ENCODE data around the gene ILKAP.

The ILKAP gene

DNA sequence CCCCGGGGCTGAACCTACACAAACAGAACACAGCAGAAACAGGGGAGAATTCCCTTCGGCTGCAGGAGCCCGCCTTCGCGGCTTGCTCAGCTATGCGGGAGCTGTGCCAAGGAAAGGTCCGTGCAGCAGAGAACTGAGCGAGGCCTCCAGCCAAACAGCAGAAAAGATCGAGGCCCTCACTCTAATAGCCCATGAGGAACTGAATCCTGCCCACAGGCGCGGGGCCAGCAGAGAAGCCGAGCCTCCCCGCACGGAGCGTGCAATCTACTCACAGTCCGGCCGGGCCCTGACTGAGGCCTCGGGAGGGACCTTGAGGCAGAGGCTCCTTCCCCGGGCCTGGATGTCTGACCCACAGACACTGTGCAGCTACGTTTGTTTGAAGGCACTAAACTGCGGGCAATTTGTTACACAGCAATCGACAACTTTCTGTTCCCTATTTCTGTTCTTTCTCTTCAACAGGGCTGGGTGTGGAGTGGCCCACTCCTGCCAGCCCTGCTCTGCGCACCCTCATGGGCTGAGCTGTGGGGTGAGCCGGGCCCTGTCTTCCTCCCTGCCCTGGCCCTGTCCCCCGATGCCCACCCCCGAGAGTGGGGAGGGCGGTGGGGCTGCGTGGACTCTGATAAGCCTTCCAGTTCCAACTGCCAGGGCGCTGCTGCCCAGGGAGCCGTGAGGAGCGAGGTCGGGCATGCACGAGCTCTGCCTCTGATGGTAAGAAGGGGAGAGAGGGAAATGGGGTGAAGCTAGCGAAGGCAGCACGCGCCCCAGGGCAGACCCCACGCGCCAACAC, 22.6 kb upstream of the ILKAP start:
- DNase-seq (ENCODE audit: low read depth in 1 of 2, low spot score in 1 of 2), result no peak
- no peaks in the 10 kb centered on the region for H3K27me3 ChIP-seq (ENCODE audit: insufficient read depth, poor library complexity, severe bottlenecking)
- no peak overlapping the region for H3K4me3 ChIP-seq (replicated peaks; ENCODE audit: insufficient read depth, low read length)
- TF ChIP-seq GABPA (IDR thresholded peaks at IDR 0.05; ENCODE audit: low read depth) (no peak), SPI1 (IDR thresholded peaks at IDR 0.05; ENCODE audit: borderline replicate concordance, low read depth) (no peak), POLR2AphosphoS5 (IDR thresholded peaks at IDR 0.05; ENCODE audit: low read depth) (no peak)
- TF ChIP-seq, protein P1, sequence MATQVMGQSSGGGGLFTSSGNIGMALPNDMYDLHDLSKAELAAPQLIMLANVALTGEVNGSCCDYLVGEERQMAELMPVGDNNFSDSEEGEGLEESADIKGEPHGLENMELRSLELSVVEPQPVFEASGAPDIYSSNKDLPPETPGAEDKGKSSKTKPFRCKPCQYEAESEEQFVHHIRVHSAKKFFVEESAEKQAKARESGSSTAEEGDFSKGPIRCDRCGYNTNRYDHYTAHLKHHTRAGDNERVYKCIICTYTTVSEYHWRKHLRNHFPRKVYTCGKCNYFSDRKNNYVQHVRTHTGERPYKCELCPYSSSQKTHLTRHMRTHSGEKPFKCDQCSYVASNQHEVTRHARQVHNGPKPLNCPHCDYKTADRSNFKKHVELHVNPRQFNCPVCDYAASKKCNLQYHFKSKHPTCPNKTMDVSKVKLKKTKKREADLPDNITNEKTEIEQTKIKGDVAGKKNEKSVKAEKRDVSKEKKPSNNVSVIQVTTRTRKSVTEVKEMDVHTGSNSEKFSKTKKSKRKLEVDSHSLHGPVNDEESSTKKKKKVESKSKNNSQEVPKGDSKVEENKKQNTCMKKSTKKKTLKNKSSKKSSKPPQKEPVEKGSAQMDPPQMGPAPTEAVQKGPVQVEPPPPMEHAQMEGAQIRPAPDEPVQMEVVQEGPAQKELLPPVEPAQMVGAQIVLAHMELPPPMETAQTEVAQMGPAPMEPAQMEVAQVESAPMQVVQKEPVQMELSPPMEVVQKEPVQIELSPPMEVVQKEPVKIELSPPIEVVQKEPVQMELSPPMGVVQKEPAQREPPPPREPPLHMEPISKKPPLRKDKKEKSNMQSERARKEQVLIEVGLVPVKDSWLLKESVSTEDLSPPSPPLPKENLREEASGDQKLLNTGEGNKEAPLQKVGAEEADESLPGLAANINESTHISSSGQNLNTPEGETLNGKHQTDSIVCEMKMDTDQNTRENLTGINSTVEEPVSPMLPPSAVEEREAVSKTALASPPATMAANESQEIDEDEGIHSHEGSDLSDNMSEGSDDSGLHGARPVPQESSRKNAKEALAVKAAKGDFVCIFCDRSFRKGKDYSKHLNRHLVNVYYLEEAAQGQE (IDR thresholded peaks at IDR 0.05; ENCODE audit: insufficient replicate concordance, low read depth), result no peak
- TF ChIP-seq, protein P2, sequence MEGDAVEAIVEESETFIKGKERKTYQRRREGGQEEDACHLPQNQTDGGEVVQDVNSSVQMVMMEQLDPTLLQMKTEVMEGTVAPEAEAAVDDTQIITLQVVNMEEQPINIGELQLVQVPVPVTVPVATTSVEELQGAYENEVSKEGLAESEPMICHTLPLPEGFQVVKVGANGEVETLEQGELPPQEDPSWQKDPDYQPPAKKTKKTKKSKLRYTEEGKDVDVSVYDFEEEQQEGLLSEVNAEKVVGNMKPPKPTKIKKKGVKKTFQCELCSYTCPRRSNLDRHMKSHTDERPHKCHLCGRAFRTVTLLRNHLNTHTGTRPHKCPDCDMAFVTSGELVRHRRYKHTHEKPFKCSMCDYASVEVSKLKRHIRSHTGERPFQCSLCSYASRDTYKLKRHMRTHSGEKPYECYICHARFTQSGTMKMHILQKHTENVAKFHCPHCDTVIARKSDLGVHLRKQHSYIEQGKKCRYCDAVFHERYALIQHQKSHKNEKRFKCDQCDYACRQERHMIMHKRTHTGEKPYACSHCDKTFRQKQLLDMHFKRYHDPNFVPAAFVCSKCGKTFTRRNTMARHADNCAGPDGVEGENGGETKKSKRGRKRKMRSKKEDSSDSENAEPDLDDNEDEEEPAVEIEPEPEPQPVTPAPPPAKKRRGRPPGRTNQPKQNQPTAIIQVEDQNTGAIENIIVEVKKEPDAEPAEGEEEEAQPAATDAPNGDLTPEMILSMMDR (IDR thresholded peaks at IDR 0.05; ENCODE audit: insufficient read depth, low read length), result no peak
- no peak overlapping the region for H3K27ac ChIP-seq (replicated peaks)

DNA sequence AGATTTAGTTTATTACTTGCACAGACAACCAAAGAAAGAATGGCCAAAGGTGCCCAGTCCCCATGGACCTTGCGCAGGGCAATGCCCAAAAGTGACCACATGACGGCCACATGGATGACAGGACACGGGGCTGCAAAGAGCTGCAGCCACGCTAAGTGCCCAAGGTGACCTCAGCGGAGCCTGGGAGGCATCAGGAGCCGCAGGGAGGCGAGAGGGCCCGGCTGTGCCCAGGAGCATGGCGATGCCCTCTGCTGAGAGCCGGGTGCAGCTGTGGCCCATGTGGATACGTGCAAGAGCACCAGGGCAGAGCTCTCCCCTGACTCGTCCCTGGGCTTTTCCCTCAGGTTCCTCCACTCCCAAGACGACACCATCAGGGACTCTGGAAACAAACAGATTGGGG, 21.6 kb upstream of the ILKAP start:
- H3K27me3 ChIP-seq (ENCODE audit: insufficient read depth, poor library complexity, severe bottlenecking), result no peaks in the 10 kb centered on the region
- TF ChIP-seq SPI1 (IDR thresholded peaks at IDR 0.05; ENCODE audit: borderline replicate concordance, low read depth), result no peak
- H3K27ac ChIP-seq (replicated peaks), result no peak overlapping the region
- DNase-seq (ENCODE audit: low read depth in 1 of 2, low spot score in 1 of 2), result no peak
- no peak overlapping the region for H3K4me3 ChIP-seq (replicated peaks; ENCODE audit: insufficient read depth, low read length)

DNA sequence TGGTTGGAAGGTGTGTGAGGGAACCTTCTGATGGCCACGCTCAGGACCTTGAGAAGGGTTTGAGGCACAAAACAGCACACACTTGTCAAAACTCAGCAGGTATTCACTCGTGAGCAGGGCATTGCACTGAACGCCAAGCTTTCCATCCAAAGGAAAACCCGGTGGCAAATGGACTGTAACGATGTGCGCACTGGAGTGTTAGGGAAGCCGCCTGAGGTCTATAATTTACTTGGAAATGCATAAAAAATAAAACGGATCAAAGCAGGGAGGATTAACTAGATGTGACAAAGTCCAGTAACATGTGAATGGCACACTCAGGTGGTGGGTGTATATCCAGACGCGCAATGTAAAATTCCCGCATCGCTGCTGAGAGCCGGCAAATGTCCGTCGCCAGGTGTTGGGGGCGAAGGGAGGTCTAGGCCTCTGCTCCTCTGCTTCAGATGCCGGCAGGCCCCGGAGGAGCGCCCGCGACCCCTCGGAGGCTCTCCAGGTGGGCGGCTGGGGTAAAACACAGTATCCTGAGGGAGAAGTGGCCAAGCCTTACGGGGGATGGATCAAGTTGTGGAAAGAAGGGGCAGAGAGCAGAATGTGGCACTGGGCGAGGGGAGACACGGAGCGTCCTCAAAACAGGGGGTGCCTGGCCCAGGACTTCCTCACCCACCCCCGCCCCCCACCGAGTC, 21.0 kb upstream of the ILKAP start:
- Histone ChIP-seq H3K27me3 (ENCODE audit: insufficient read depth, poor library complexity, severe bottlenecking) (no peaks in the 10 kb centered on the region), H3K4me3 (replicated peaks; ENCODE audit: insufficient read depth, low read length) (no peak overlapping the region), H3K27ac (replicated peaks) (no peak overlapping the region)
- TF ChIP-seq GABPA (IDR thresholded peaks at IDR 0.05; ENCODE audit: low read depth) (no peak), POLR2AphosphoS5 (IDR thresholded peaks at IDR 0.05; ENCODE audit: low read depth) (no peak), SPI1 (IDR thresholded peaks at IDR 0.05; ENCODE audit: borderline replicate concordance, low read depth) (no peak)
- TF ChIP-seq, protein P2 (IDR thresholded peaks at IDR 0.05; ENCODE audit: insufficient read depth, low read length), result no peak
- TF ChIP-seq, protein P1 (IDR thresholded peaks at IDR 0.05; ENCODE audit: insufficient replicate concordance, low read depth), result no peak
- no peak for DNase-seq (ENCODE audit: low read depth in 1 of 2, low spot score in 1 of 2)

DNA sequence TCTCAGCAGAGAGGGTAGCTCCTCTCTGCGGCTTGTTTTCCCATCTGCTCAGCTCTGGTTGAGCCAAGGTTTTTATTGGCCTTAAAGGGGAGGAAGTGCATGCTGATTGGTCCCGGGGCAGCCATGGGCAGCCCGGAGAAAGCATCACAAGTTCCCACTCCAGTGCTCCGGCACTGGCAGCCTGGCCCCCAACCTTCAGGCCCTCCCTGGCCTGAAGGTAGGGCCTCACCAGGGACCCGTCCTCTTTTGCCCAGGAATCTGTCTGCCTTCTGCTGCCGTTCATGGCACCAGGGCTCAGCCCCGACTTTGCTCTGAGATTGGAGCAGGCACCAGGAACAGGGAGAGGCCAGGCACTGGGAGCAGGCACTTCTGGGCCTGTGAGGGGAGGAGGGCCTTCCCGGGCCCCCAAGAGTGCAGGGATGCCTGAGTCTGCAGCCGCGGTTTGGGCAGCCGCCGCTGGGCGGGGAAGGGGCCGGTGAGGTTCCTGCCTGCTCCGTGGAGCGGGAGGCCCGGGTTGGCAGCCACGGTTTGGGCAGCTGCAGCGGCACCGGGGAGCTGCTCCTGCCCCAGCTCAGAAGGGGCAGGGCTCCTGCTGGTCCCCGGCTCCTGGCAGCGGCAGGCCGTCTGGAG, 17.5 kb upstream of the ILKAP start:
- TF ChIP-seq, protein P1 (IDR thresholded peaks at IDR 0.05; ENCODE audit: insufficient replicate concordance, low read depth), result no peak
- no peak for TF ChIP-seq GABPA (IDR thresholded peaks at IDR 0.05; ENCODE audit: low read depth)
- no peak for TF ChIP-seq SPI1 (IDR thresholded peaks at IDR 0.05; ENCODE audit: borderline replicate concordance, low read depth)
- TF ChIP-seq POLR2AphosphoS5 (IDR thresholded peaks at IDR 0.05; ENCODE audit: low read depth), result no peak
- TF ChIP-seq, protein P2 (IDR thresholded peaks at IDR 0.05; ENCODE audit: insufficient read depth, low read length), result no peak
- Histone ChIP-seq H3K4me3 (replicated peaks; ENCODE audit: insufficient read depth, low read length) (no peak overlapping the region), H3K27ac (replicated peaks) (no peak overlapping the region), H3K27me3 (ENCODE audit: insufficient read depth, poor library complexity, severe bottlenecking) (no peaks in the 10 kb centered on the region)
- DNase-seq (ENCODE audit: low read depth in 1 of 2, low spot score in 1 of 2), result no peak
